HuH-7 (cell line): ENCODE data around the gene DOK4.
A peak's percentile ranks its signal among the peaks of the same experiment; 100 is the strongest.

Source experiments
- DNase-seq: peaks from one replicate; pipeline ENCODE4 v3.0.0; 2011; ENCODE audit warnings: low spot score

DOK4 gene

GRCh38 chr16:57476546-57477410 lies 9.5 kb downstream of the DOK4 start:
- DNase-seq, result no peak

- peak; percentile 83 for DNase-seq
These were observed 10.5 kb downstream of the DOK4 start for GRCh38 chr16:57475711-57476339.

GRCh38 chr16:57474671-57475661 lies 11.3 kb downstream of the DOK4 start:
- no peak for DNase-seq

- DNase-seq, result no peak
These were observed 12.4 kb downstream of the DOK4 start for GRCh38 chr16:57473906-57474305.

GRCh38 chr16:57473176-57473840 lies 13.0 kb downstream of the DOK4 start:
- no peak for DNase-seq

- DNase-seq, result no peak
These were observed 13.6 kb downstream of the DOK4 start for GRCh38 chr16:57472665-57473060.

DNA sequence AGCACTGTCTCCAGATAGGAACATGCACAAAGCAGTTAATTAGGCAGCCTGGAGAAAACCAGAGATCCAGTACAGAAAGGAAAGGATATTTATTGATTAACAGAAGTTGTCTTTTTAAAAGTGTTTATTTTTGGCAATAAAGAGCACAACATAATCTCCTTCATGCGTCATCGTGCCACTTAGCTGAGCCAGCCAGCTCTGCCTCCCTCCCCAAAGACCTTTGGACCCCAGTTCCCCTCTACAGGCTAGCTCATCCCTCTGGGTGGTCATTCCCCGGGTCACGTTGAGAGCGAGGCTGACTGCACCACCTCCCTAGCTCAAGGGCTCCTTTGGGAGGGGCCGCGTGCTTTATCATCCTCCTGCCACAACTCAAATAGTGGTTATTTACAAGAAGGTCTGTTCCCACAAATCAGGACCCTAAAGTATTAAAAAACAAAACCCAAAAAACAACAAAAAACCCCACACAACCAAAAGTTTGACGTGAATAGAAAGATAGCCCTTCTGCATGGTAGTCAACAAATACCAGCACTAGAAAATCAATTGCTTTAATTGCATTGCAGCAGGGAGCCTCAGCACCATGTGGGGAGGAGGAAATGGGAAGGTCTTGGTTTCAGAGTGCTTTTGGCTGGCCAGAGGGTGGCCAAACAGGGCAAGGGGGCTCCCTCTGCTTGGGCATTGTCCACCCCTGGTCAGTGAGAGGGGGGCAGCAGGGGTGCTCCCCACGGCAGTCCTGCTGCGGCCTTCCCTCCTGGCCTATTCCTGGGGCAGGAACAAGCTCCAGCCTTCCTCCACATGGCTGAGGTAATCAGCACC lies 14.2 kb downstream of the DOK4 start:
- peak; percentile 93 for DNase-seq

- DNase-seq, result no peak
These were observed 15.1 kb downstream of the DOK4 start for GRCh38 chr16:57471209-57471608.

DNA sequence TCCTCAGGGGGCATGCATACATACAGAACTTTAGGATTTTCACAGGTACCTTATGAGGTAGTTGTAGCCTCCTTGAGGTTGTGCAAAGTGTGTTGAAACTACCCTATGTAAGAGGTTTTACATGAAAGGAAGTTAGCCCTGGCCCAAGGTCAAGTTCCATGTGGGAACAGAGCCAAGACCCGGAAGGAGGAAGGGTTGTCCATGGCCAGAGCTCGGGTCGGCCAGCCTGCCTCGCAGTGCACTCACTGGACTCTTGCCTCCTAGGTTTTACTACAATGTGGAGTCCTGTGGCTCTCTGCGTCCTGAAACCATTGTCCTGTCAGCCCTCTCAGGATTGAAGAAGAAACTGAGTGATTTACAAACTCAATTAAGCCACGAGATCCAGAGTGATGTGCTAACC lies 15.6 kb downstream of the DOK4 start:
- no peak for DNase-seq

- no peak for DNase-seq
These were observed 16.3 kb downstream of the DOK4 start for GRCh38 chr16:57469917-57470470.

DNA sequence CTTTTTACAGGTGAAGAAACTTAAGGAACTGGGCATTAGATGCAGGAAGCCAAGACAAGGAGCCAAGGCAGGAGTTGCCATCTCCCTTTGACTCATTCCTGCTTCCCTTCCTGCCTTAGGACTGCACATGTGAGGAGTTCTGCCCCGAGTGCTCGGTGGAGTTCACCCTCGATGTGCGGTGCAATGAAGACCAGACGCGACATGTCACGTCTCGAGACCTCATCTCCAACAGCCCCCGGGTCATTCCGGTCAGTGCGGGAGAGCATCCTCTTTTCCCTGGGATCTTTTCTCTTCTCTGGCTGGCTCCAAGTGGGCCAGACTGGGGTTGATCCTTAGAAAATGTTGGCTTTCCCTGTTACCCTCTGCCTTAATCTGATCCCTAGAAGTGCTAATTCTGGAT lies 17.2 kb downstream of the DOK4 start:
- no peak for DNase-seq

DNA sequence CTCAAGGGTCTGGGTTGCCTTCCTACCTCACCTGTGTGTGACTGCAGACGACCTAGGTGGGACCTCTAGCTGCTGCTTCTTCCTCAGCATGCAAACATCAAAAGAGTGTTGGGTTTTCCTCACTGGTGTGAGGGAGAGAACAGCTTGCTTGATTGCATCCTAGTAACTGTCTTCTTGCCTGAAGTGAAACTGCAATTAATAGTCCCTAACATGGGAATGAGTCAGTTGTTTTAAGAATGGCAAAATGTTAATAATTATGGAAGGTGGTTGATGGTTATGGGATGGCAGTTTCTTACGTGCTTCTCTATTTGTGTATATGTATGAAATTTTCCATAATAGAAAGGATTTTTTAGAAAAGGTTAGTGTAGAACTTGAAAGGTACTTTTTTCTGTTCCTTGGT lies 17.9 kb downstream of the DOK4 start:
- DNase-seq, result no peak

DNA sequence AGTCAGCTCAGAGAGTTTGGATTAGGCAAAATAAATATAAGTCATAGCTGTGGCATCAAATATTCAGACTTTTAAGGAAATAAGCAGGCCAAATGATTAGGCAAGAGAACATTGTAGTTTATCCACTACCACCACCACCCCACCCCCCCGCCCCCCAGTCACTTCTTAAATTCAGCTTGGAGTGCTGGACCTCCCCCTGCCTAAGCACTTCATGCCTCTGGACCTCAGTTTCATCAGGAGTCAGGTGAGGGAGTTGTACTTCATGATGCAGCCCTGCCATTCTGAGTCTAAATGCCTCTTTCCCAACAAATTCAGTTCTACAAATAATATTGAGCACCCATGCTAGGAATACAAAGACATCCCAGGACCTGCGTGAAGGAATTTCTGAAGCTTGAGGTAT lies 21.8 kb downstream of the DOK4 start:
- DNase-seq, result no peak

DNA sequence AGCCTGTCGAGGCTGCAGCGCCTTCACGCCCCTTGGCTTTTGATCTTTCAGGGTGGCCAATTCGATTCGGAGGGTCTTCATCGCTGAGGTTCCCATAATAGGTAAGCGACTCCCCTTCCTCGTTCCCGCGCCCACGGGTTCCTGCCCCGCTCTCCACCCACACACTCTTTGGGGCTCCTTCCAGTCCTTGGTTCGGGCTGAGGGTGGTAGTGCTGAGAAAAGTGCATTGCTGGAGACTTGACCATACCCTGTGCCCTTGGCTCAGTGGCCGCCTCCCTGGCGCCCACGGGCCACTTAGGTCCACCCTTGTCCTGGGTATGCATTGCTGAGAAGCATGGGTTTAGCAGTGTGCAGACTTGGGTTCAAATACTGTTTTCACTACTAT lies 23.3 kb downstream of the DOK4 start:
- DNase-seq, result no peak

DNA sequence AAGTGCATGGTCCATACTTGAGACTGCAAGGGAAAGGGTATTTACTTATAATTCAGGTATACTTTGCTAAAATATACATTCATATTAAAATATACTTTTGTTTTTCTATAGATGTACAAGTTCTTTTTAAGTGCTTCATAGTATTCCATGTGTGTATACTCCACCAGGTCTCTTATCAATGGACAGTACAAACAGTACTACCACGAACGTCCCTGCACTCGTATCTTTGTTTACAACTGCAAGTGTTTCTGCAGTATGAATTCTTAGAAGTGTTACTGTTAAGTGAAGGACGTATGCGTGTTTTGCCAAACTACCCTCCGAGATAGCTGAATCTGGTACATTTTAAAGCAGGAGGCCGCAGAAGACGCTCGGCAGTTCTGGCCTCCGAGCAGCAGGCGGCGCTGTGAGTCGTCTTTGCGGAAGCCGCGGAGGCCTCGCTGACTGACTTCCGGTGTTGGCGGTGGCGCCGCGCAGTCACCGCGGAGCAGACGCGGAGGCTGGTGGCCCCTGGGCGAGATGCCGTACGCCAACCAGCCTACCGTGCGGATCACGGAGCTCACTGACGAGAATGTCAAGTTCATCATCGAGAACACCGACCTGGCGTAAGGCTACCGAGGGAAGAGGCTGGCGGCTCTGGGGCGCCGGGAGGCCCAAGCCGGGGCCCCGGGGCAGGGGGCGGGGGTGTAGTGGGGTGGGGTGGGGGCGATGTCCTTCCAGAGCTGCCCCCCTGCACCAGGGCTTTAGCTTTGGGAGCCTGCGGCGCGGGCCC lies 23.9 kb downstream of the DOK4 start, which contains the start of gene POLR2C:
POLR2C (plus strand) TSS at position 471 of the 769 bp plus-strand sequence; CDS start at position 517, 46 bp downstream.
- peak; percentile 72 for DNase-seq

DNA sequence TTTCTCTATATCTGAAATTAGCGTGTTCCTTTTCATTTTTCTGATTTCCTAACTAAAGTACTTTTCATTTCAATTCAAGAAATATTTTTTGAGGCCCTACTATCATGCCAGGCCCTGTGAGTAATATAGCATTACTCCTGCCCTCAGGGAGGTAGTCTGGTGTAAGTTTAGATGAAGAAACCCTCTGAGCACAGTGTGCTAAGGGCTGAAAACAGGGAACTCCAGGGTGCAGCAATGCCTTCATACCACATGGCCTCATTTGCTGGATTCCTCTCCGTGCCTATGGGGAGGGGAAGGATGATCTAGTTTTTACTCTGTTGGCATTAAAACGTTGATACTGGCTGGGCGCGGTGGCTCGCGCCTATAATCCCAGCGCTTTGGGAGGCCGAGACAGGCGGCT lies 34.3 kb downstream of the DOK4 start:
- no peak for DNase-seq

DNA sequence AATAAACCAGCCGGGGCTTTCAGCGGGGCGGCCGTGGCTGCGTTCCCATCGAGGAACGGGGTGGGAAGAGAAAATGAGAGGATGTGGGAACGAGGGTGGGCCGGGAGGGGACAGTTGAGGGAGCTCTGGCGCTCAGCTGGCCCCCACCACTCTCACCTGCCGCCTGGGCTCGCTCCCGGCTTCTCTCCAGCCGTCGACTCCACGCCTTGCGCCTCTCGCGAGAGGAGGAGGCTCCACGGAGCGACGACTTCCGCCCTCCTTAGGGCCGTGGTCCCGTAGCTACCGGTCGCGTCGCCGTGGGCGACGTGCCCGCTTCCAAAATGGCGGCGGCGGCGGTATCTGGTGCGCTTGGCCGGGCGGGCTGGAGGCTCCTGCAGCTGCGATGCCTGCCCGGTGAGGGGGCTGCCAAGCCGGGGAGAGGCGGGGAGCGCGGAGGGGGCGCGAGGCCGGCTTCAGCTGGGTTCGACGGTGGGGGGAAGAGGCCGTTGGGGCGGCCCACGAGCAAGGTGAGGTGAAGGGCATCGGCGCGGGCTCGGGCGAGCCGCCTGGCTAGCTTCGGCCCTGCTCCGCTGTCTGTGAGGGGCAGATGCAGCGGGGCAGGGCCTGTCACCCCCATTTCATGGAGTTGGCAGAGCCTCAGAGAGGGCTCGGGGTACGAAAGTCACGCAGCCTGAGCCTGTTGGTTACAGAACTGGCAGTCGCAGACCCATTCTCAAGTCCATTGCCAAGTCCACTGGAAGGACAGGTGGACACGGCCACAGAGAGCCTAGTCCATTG lies 38.9 kb downstream of the DOK4 start, which contains the start of the genes CIAPIN1 and COQ9:
CIAPIN1 (minus strand) TSS at position 200 of the 777 bp plus-strand sequence. CDS start 6,457 bp downstream, outside the sequence.
COQ9 (plus strand) TSS at position 294 of the 777 bp plus-strand sequence; CDS start at position 321, 27 bp downstream.
- peak; percentile 79 for DNase-seq

- peak; percentile 29 for DNase-seq
These were observed 39.6 kb downstream of the DOK4 start for GRCh38 chr16:57446531-57447185.
